WTC11 (cell line): ENCODE results near the gene KLC3.

Experiments
- FOXJ3 ChIP-seq: sonication (generic); formaldehyde crosslinking; IDR thresholded peaks from 2 replicates; pipeline ENCODE4 v1.9.0; 2021; ENCODE audit warnings: missing genetic modification reagents, mild to moderate bottlenecking, borderline replicate concordance
- NR2C2 ChIP-seq: sonication (generic); formaldehyde crosslinking; IDR thresholded peaks from 2 replicates; pipeline ENCODE4 v1.8.0; 2022; ENCODE audit warnings: mild to moderate bottlenecking, missing genetic modification reagents
- TCF7 ChIP-seq: sonication (generic); formaldehyde crosslinking; IDR thresholded peaks from 2 replicates; pipeline ENCODE4 v1.8.0; 2022; ENCODE audit warnings: mild to moderate bottlenecking, low read depth, missing genetic modification reagents, moderate library complexity
- ZNF423 ChIP-seq: fragments of 250-450 bp; sonication (Bioruptor Pico); IDR thresholded peaks from 2 replicates; pipeline ENCODE4 v2.1.2; 2022; ENCODE audit warnings: mild to moderate bottlenecking, moderate library complexity
- TF ChIP-seq, protein P1 (sequence below): fragments of 200-600 bp; IDR thresholded peaks from 2 replicates; pipeline ENCODE4 v1.8.0; 2022; ENCODE audit warnings: antibody characterized with exemption
- TF ChIP-seq, protein P2 (sequence below): sonication (generic); formaldehyde crosslinking; IDR thresholded peaks from 2 replicates; pipeline ENCODE4 v1.8.0; 2023; ENCODE audit warnings: mild to moderate bottlenecking, missing genetic modification reagents
- TF ChIP-seq, protein P3 (sequence below): sonication (generic); formaldehyde crosslinking; IDR thresholded peaks from 2 replicates; pipeline ENCODE4 v1.8.1; 2023; ENCODE audit warnings: mild to moderate bottlenecking, missing genetic modification reagents, moderate library complexity
- TF ChIP-seq, protein P4 (sequence below): fragments of 250-450 bp; sonication (Bioruptor Pico); IDR thresholded peaks from 2 replicates; pipeline ENCODE4 v2.1.2; 2022; ENCODE audit warnings: mild to moderate bottlenecking, moderate library complexity
- TF ChIP-seq, protein P5 (sequence below): sonication (generic); formaldehyde crosslinking; conservative IDR thresholded peaks from 2 replicates; pipeline ENCODE4 v1.8.1; 2023; ENCODE audit warnings: mild to moderate bottlenecking, low read depth, missing genetic modification reagents, moderate library complexity
- TF ChIP-seq, protein P6 (sequence below): sonication (generic); formaldehyde crosslinking; IDR thresholded peaks from 2 replicates; pipeline ENCODE4 v1.8.0; 2022; ENCODE audit warnings: mild to moderate bottlenecking, missing genetic modification reagents
- TF ChIP-seq, protein P7 (sequence below): sonication (generic); formaldehyde crosslinking; IDR thresholded peaks from 2 replicates; pipeline ENCODE4 v1.8.1; 2023; ENCODE audit warnings: mild to moderate bottlenecking, missing genetic modification reagents, moderate library complexity
- TF ChIP-seq, protein P8 (sequence below): sonication (generic); formaldehyde crosslinking; IDR thresholded peaks from 2 replicates; pipeline ENCODE4 v1.8.0; 2023; ENCODE audit warnings: missing genetic modification reagents, mild to moderate bottlenecking, borderline replicate concordance
- TF ChIP-seq, protein P9 (sequence below): sonication (generic); formaldehyde crosslinking; conservative IDR thresholded peaks from 2 replicates; pipeline ENCODE4 v1.8.1; 2022; ENCODE audit warnings: mild to moderate bottlenecking, missing genetic modification reagents
- TF ChIP-seq, protein P10 (sequence below): sonication (generic); formaldehyde crosslinking; IDR thresholded peaks from 2 replicates; pipeline ENCODE4 v1.8.1; 2022; ENCODE audit warnings: low read depth, missing genetic modification reagents, borderline replicate concordance

DNA sequence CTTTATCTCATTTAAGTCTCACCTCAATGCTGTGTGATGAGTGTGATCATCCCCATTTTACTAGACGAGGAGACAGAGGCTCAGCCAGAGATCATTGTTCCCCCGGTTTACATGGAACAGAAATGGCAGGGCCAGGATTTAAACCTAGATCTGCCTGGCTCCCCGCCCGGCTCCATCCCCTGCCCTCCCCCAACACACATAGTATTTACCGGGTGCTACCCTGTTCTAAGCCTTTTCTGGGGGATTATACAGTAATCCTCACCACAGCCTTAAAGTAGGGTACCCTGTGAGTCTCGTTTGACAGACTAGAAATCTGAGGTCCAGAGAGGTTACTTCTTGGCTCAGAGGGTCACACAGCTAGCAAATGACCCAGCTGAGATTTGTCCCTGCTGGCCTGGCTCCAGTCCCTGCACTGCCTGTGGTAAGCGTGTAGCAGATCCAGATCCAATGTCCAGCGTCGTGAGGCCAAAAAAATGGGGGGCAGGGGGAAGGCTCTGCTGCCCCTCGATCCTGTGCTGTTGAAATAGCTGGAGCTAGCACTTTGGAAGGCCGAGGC, 3.8 kb upstream of the KLC3 start:
- TF ChIP-seq, protein P1, sequence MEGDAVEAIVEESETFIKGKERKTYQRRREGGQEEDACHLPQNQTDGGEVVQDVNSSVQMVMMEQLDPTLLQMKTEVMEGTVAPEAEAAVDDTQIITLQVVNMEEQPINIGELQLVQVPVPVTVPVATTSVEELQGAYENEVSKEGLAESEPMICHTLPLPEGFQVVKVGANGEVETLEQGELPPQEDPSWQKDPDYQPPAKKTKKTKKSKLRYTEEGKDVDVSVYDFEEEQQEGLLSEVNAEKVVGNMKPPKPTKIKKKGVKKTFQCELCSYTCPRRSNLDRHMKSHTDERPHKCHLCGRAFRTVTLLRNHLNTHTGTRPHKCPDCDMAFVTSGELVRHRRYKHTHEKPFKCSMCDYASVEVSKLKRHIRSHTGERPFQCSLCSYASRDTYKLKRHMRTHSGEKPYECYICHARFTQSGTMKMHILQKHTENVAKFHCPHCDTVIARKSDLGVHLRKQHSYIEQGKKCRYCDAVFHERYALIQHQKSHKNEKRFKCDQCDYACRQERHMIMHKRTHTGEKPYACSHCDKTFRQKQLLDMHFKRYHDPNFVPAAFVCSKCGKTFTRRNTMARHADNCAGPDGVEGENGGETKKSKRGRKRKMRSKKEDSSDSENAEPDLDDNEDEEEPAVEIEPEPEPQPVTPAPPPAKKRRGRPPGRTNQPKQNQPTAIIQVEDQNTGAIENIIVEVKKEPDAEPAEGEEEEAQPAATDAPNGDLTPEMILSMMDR = no peak
- TF ChIP-seq, protein P2, sequence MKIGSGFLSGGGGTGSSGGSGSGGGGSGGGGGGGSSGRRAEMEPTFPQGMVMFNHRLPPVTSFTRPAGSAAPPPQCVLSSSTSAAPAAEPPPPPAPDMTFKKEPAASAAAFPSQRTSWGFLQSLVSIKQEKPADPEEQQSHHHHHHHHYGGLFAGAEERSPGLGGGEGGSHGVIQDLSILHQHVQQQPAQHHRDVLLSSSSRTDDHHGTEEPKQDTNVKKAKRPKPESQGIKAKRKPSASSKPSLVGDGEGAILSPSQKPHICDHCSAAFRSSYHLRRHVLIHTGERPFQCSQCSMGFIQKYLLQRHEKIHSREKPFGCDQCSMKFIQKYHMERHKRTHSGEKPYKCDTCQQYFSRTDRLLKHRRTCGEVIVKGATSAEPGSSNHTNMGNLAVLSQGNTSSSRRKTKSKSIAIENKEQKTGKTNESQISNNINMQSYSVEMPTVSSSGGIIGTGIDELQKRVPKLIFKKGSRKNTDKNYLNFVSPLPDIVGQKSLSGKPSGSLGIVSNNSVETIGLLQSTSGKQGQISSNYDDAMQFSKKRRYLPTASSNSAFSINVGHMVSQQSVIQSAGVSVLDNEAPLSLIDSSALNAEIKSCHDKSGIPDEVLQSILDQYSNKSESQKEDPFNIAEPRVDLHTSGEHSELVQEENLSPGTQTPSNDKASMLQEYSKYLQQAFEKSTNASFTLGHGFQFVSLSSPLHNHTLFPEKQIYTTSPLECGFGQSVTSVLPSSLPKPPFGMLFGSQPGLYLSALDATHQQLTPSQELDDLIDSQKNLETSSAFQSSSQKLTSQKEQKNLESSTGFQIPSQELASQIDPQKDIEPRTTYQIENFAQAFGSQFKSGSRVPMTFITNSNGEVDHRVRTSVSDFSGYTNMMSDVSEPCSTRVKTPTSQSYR (CRISPR knock-in tag) = no peak
- TF ChIP-seq, protein P3, sequence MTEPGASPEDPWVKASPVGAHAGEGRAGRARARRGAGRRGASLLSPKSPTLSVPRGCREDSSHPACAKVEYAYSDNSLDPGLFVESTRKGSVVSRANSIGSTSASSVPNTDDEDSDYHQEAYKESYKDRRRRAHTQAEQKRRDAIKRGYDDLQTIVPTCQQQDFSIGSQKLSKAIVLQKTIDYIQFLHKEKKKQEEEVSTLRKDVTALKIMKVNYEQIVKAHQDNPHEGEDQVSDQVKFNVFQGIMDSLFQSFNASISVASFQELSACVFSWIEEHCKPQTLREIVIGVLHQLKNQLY (CRISPR knock-in tag) = no peak
- no peak for TF ChIP-seq TCF7 (CRISPR knock-in tag)
- TF ChIP-seq, protein P4, sequence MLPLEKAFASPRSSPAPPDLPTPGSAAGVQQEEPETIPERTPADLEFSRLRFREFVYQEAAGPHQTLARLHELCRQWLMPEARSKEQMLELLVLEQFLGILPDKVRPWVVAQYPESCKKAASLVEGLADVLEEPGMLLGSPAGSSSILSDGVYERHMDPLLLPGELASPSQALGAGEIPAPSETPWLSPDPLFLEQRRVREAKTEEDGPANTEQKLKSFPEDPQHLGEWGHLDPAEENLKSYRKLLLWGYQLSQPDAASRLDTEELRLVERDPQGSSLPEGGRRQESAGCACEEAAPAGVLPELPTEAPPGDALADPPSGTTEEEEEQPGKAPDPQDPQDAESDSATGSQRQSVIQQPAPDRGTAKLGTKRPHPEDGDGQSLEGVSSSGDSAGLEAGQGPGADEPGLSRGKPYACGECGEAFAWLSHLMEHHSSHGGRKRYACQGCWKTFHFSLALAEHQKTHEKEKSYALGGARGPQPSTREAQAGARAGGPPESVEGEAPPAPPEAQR (CRISPR knock-in tag) = no peak
- TF ChIP-seq, protein P5, sequence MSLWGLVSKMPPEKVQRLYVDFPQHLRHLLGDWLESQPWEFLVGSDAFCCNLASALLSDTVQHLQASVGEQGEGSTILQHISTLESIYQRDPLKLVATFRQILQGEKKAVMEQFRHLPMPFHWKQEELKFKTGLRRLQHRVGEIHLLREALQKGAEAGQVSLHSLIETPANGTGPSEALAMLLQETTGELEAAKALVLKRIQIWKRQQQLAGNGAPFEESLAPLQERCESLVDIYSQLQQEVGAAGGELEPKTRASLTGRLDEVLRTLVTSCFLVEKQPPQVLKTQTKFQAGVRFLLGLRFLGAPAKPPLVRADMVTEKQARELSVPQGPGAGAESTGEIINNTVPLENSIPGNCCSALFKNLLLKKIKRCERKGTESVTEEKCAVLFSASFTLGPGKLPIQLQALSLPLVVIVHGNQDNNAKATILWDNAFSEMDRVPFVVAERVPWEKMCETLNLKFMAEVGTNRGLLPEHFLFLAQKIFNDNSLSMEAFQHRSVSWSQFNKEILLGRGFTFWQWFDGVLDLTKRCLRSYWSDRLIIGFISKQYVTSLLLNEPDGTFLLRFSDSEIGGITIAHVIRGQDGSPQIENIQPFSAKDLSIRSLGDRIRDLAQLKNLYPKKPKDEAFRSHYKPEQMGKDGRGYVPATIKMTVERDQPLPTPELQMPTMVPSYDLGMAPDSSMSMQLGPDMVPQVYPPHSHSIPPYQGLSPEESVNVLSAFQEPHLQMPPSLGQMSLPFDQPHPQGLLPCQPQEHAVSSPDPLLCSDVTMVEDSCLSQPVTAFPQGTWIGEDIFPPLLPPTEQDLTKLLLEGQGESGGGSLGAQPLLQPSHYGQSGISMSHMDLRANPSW (CRISPR knock-in tag) = no peak
- TF ChIP-seq, protein P6, sequence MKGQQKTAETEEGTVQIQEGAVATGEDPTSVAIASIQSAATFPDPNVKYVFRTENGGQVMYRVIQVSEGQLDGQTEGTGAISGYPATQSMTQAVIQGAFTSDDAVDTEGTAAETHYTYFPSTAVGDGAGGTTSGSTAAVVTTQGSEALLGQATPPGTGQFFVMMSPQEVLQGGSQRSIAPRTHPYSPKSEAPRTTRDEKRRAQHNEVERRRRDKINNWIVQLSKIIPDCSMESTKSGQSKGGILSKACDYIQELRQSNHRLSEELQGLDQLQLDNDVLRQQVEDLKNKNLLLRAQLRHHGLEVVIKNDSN = no peak
- TF ChIP-seq, protein P7, sequence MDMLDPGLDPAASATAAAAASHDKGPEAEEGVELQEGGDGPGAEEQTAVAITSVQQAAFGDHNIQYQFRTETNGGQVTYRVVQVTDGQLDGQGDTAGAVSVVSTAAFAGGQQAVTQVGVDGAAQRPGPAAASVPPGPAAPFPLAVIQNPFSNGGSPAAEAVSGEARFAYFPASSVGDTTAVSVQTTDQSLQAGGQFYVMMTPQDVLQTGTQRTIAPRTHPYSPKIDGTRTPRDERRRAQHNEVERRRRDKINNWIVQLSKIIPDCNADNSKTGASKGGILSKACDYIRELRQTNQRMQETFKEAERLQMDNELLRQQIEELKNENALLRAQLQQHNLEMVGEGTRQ (CRISPR knock-in tag) = no peak
- TF ChIP-seq ZNF423 (CRISPR knock-in tag) = no peak
- TF ChIP-seq, protein P8, sequence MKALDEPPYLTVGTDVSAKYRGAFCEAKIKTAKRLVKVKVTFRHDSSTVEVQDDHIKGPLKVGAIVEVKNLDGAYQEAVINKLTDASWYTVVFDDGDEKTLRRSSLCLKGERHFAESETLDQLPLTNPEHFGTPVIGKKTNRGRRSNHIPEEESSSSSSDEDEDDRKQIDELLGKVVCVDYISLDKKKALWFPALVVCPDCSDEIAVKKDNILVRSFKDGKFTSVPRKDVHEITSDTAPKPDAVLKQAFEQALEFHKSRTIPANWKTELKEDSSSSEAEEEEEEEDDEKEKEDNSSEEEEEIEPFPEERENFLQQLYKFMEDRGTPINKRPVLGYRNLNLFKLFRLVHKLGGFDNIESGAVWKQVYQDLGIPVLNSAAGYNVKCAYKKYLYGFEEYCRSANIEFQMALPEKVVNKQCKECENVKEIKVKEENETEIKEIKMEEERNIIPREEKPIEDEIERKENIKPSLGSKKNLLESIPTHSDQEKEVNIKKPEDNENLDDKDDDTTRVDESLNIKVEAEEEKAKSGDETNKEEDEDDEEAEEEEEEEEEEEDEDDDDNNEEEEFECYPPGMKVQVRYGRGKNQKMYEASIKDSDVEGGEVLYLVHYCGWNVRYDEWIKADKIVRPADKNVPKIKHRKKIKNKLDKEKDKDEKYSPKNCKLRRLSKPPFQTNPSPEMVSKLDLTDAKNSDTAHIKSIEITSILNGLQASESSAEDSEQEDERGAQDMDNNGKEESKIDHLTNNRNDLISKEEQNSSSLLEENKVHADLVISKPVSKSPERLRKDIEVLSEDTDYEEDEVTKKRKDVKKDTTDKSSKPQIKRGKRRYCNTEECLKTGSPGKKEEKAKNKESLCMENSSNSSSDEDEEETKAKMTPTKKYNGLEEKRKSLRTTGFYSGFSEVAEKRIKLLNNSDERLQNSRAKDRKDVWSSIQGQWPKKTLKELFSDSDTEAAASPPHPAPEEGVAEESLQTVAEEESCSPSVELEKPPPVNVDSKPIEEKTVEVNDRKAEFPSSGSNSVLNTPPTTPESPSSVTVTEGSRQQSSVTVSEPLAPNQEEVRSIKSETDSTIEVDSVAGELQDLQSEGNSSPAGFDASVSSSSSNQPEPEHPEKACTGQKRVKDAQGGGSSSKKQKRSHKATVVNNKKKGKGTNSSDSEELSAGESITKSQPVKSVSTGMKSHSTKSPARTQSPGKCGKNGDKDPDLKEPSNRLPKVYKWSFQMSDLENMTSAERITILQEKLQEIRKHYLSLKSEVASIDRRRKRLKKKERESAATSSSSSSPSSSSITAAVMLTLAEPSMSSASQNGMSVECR = no peak
- TF ChIP-seq FOXJ3 (CRISPR knock-in tag) = no peak
- TF ChIP-seq, protein P9, sequence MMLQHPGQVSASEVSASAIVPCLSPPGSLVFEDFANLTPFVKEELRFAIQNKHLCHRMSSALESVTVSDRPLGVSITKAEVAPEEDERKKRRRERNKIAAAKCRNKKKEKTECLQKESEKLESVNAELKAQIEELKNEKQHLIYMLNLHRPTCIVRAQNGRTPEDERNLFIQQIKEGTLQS (CRISPR knock-in tag) = no peak
- TF ChIP-seq NR2C2 (CRISPR knock-in tag) = no peak
- TF ChIP-seq, protein P10, sequence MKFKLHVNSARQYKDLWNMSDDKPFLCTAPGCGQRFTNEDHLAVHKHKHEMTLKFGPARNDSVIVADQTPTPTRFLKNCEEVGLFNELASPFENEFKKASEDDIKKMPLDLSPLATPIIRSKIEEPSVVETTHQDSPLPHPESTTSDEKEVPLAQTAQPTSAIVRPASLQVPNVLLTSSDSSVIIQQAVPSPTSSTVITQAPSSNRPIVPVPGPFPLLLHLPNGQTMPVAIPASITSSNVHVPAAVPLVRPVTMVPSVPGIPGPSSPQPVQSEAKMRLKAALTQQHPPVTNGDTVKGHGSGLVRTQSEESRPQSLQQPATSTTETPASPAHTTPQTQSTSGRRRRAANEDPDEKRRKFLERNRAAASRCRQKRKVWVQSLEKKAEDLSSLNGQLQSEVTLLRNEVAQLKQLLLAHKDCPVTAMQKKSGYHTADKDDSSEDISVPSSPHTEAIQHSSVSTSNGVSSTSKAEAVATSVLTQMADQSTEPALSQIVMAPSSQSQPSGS = no peak
